GM12864 (cell line): ENCODE data around the gene ANGPTL7.

Experiments used
- DNase-seq: peaks from one replicate; pipeline ENCODE4 v3.0.0-alpha.2; 2011; ENCODE audit warnings: low read depth
- H3K4me3 ChIP-seq: 2 replicates; pipeline ENCODE4 v1.5.1; 2011; ENCODE audit warnings: mild to moderate bottlenecking, low read depth, low read length, control low read depth
- CTCF ChIP-seq: IDR thresholded peaks from 2 replicates; pipeline ENCODE4 v1.5.1; 2011; ENCODE audit warnings: low read depth, mild to moderate bottlenecking, moderate library complexity, low read length, control low read depth, inconsistent platforms; ENCODE audit errors: missing control alignments

ANGPTL7 gene

GRCh38 chr1:11147197-11147770, 41.9 kb upstream of the ANGPTL7 start:
- DNase-seq: no peak
- TF ChIP-seq CTCF: no peak
- no peak overlapping the region for H3K4me3 ChIP-seq

GRCh38 chr1:11150326-11150725, 38.8 kb upstream of the ANGPTL7 start:
- no peak for TF ChIP-seq CTCF
- H3K4me3 ChIP-seq: no peak overlapping the region
- no peak for DNase-seq

GRCh38 chr1:11151114-11151513, 38.0 kb upstream of the ANGPTL7 start:
- TF ChIP-seq CTCF: no peak
- DNase-seq: no peak

GRCh38 chr1:11151826-11152612, 37.1 kb upstream of the ANGPTL7 start:
- no peak overlapping the region for H3K4me3 ChIP-seq
- DNase-seq: no peak
- TF ChIP-seq CTCF: no peak

More at GRCh38 chr1:11151114-11151513, 38.0 kb upstream of the ANGPTL7 start:
- no peak overlapping the region for H3K4me3 ChIP-seq

GRCh38 chr1:11152755-11153154, 36.4 kb upstream of the ANGPTL7 start:
- TF ChIP-seq CTCF: no peak
- H3K4me3 ChIP-seq: no peak overlapping the region
- no peak for DNase-seq

GRCh38 chr1:11153184-11153583, 36.0 kb upstream of the ANGPTL7 start:
- H3K4me3 ChIP-seq: no peak overlapping the region
- no peak for DNase-seq
- TF ChIP-seq CTCF: no peak

- DNase-seq: no peak
- H3K4me3 ChIP-seq: no peak overlapping the region
- no peak for TF ChIP-seq CTCF
These were observed 32.7 kb upstream of the ANGPTL7 start for GRCh38 chr1:11156441-11156840.
